DOHH2 (cell line): ENCODE measurements around the gene ARIH2.
A peak's percentile ranks its signal among the peaks of the same experiment; 100 is the strongest.

ENCODE experiments used
- H3F3A ChIP-seq: fragments of 200-600 bp; sonication (generic), shearing (Covaris generic); 2 replicates; pipeline ENCODE4 v1.6.0; 2016; ENCODE audit warnings: antibody characterized with exemption, mild to moderate bottlenecking; ENCODE audit not compliant: control insufficient read depth, insufficient read depth
- H3K27ac ChIP-seq: fragments of 200-600 bp; sonication (generic); 2 replicates; pipeline ENCODE4 v1.5.1; 2014; ENCODE audit warnings: low read depth, mild to moderate bottlenecking, low read length, moderate library complexity
- H3K27me3 ChIP-seq: fragments of 200-600 bp; sonication (generic); 2 replicates; pipeline ENCODE4 v1.6.1; 2014; ENCODE audit warnings: mild to moderate bottlenecking, low read length, mixed read lengths; ENCODE audit not compliant: control insufficient read depth
- H3K36me3 ChIP-seq: fragments of 200-600 bp; sonication (generic); 2 replicates; pipeline ENCODE4 v1.6.1; 2014; ENCODE audit warnings: mild to moderate bottlenecking, low read length, moderate library complexity, mixed read lengths; ENCODE audit not compliant: control insufficient read depth
- H3K4me1 ChIP-seq: fragments of 200-600 bp; sonication (generic); 2 replicates; pipeline ENCODE4 v1.6.1; 2014; ENCODE audit warnings: mild to moderate bottlenecking, low read length, mixed read lengths; ENCODE audit not compliant: control insufficient read depth
- H3K4me2 ChIP-seq: fragments of 200-600 bp; sonication (generic); 2 replicates; pipeline ENCODE4 v1.6.0; 2014; ENCODE audit warnings: mild to moderate bottlenecking, low read length, moderate library complexity
- H3K4me3 ChIP-seq: fragments of 200-600 bp; sonication (generic); 2 replicates; pipeline ENCODE4 v1.5.1; 2014; ENCODE audit warnings: mild to moderate bottlenecking, low read length, mixed read lengths
- H3K79me2 ChIP-seq: fragments of 200-600 bp; sonication (generic); 2 replicates; pipeline ENCODE4 v1.6.1; 2014; ENCODE audit warnings: mild to moderate bottlenecking, low read length, mixed read lengths; ENCODE audit not compliant: control insufficient read depth
- H3K9me2 ChIP-seq: fragments of 200-600 bp; sonication (generic); replicated peaks from 2 replicates; pipeline ENCODE4 v1.6.1; 2014; ENCODE audit warnings: mild to moderate bottlenecking, low read length, mixed read lengths; ENCODE audit not compliant: control insufficient read depth
- H3K9me3 ChIP-seq: fragments of 200-600 bp; sonication (generic); 2 replicates; pipeline ENCODE4 v1.6.1; 2014; ENCODE audit warnings: antibody characterized with exemption, low read length, mixed read lengths; ENCODE audit not compliant: control insufficient read depth, insufficient read depth
- H4K20me1 ChIP-seq: fragments of 200-600 bp; sonication (generic); 2 replicates; pipeline ENCODE4 v1.6.0; 2014; ENCODE audit warnings: low read depth, mild to moderate bottlenecking, antibody characterized with exemption, low read length, moderate library complexity; ENCODE audit not compliant: control insufficient read depth, insufficient read depth
- CTCF ChIP-seq: fragments of 200-600 bp; sonication (generic); IDR thresholded peaks from one replicate; pipeline ENCODE4 v1.5.1; 2014; ENCODE audit warnings: antibody characterized with exemption, mild to moderate bottlenecking, low read depth, low read length; ENCODE audit not compliant: poor library complexity, severe bottlenecking
- EZH2phosphoT487 ChIP-seq: fragments of 200-600 bp; sonication (generic); IDR thresholded peaks from 2 replicates; pipeline ENCODE4 v1.6.1; 2017; ENCODE audit warnings: borderline replicate concordance, mild to moderate bottlenecking, antibody characterized with exemption, low read length, moderate library complexity, mixed read lengths

Gene ARIH2

GRCh38 chr3:48927928-48928327 is 9.3 kb downstream of the ARIH2 start:
- H3K27me3 ChIP-seq = no peaks in the 10 kb centered on the region
- H3K9me2 ChIP-seq = no peaks in the 10 kb centered on the region
- H4K20me1 ChIP-seq = peaks cover 17% of the 10 kb centered on the region
- peak overlapping the region; percentile 35 for H3K4me2 ChIP-seq
- peaks cover 100% of the 10 kb centered on the region for H3K79me2 ChIP-seq
- peaks cover 76% of the 10 kb centered on the region for H3K36me3 ChIP-seq
- peaks cover 50% of the 10 kb centered on the region for H3K4me1 ChIP-seq
- no peaks in the 10 kb centered on the region; the same call in 1 of the 2 replicates for H3F3A ChIP-seq
- no peak overlapping the region for H3K4me3 ChIP-seq
- H3K9me3 ChIP-seq = no peaks in the 10 kb centered on the region
- no peak overlapping the region for H3K27ac ChIP-seq
- no peak for TF ChIP-seq EZH2phosphoT487
- TF ChIP-seq CTCF = no peak

GRCh38 chr3:48928679-48929078 is 10.0 kb downstream of the ARIH2 start:
- Histone ChIP-seq H4K20me1 (peaks cover 17% of the 10 kb centered on the region), H3K36me3 (peaks cover 77% of the 10 kb centered on the region), H3K27ac (no peak overlapping the region), H3K27me3 (no peaks in the 10 kb centered on the region), H3F3A (no peaks in the 10 kb centered on the region; the same call in 1 of the 2 replicates), H3K4me3 (no peak overlapping the region), H3K4me1 (peaks cover 50% of the 10 kb centered on the region), H3K4me2 (peak overlapping the region; percentile 35), H3K9me2 (no peaks in the 10 kb centered on the region), H3K9me3 (no peaks in the 10 kb centered on the region), H3K79me2 (peaks cover 100% of the 10 kb centered on the region)
- TF ChIP-seq CTCF (no peak), EZH2phosphoT487 (no peak)

GRCh38 chr3:48929358-48930035 is 10.9 kb downstream of the ARIH2 start:
- no peak overlapping the region for H3K27ac ChIP-seq
- no peaks in the 10 kb centered on the region for H3K9me2 ChIP-seq
- peaks cover 81% of the 10 kb centered on the region for H3K36me3 ChIP-seq
- H3K9me3 ChIP-seq = no peaks in the 10 kb centered on the region
- H4K20me1 ChIP-seq = peaks cover 20% of the 10 kb centered on the region
- no peak for TF ChIP-seq EZH2phosphoT487
- TF ChIP-seq CTCF = no peak
- H3K79me2 ChIP-seq = peaks cover 100% of the 10 kb centered on the region
- no peaks in the 10 kb centered on the region for H3K27me3 ChIP-seq
- peaks cover 2% of the 10 kb centered on the region; the same call in 1 of the 2 replicates for H3F3A ChIP-seq
- H3K4me2 ChIP-seq = peak overlapping the region; percentile 20
- no peak overlapping the region for H3K4me3 ChIP-seq
- H3K4me1 ChIP-seq = peaks cover 50% of the 10 kb centered on the region
